GM19468 (cell line): ENCODE results near the gene C12orf60.

ENCODE experiments used
- ATAC-seq: cut with Tn5 transposase; IDR thresholded peaks from one replicate; pipeline ENCODE4 v1.9.1; 2021; ENCODE audit warnings: mild to moderate bottlenecking, moderate library complexity, moderate number of reproducible peaks; ENCODE audit not compliant: unreplicated experiment; ENCODE audit errors: extremely low read depth

The C12orf60 gene

DNA sequence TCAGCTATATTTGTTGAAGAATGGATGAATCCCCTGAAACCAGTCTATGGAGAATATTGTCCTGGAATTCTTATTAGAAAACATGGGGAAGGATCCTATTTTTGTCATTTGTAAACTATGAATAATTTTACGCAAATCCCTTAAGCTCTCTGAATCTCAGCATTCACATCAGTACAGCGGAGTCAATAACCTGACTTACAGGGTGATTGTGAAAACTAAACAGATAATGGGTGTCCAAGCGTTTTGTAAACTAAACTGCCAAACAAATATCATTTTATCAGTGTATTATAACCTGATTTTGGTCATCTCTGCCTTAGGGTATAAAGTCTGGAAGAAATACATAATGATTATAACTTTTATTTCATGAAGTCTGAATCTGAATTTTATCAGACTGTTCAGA lies 29.9 kb downstream of the C12orf60 start:
- no peak for ATAC-seq

DNA sequence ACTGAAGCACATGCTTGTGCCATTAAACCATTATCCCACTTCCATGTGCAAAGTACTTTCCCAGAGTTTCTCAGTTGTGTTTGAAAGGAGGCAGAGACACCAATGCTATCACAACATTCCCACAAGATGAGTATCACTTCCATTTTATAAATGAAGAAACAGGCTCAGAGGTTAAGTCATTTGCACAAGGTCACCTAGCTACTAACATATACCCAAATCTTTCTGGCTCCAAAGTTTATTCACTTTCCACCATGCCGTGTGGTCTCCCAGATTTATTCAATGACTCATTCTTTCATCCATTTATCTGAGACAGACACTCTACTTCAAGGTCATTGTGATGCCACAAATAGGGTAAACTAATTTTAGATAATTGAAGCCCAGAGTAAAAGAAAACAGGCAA lies 30.5 kb downstream of the C12orf60 start:
- no peak for ATAC-seq

GRCh38 chr12:14834509-14834908 lies 31.0 kb downstream of the C12orf60 start:
- no peak for ATAC-seq

DNA sequence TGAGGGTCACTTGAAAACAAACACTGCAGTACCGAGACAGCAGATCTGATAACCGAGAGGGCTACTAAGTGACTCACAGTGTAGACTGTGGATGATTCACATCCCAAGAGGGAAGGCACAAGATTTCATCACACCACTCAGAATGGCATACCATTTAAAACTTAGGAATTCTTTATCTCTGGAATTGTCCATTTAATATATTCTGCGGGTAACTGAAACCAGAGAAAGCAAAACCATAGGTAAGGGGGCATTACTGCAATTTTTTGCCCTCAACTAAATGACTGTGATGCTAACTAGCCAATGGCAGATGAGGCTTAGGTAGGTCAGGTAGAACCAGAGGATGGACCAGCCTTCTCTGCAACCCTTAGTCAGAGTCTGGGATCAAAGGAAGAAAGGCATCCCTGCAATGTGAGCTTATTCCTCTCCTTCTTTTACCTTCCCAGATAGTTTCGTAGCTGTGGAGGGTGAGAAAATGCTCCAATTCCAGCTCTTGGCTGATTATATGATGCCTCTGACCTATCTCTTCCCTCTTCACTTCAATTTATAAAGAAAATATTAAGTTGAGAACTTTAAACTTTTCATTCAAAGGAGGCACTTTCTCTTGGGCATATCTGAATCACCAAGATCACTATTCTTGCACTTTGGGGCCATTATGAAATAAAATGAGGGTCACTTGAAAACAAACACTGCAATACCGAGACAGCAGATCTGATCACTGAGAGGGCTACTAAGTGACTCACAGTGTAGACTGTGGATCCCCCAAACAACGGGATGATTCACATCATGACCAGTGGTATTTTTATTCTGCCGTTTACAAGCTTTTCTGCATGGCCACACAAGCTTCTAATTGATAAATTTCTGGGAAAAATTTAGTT lies 33.1 kb downstream of the C12orf60 start:
- ATAC-seq, result no peak

DNA sequence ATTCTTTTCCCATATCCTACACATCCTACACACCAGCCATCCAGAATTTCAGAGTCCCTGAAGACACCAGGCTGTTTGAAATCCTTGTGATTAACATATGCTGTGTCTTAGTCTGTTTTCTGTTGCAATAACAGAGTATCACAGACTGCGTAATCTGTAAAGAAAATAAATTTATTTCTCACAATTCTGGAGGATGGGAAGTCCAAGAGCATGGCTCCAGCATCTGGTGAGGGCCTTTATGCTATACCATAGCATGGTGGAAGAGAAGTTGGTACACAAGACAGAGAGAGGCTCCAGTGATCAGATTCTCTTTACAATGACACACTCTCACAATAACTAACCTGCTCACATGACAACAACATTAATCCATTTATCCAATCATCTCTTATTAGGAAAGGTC lies 35.8 kb downstream of the C12orf60 start:
- no peak for ATAC-seq

- no peak for ATAC-seq
Measured at GRCh38 chr12:14840616-14841015, 37.1 kb downstream of the C12orf60 start.

DNA sequence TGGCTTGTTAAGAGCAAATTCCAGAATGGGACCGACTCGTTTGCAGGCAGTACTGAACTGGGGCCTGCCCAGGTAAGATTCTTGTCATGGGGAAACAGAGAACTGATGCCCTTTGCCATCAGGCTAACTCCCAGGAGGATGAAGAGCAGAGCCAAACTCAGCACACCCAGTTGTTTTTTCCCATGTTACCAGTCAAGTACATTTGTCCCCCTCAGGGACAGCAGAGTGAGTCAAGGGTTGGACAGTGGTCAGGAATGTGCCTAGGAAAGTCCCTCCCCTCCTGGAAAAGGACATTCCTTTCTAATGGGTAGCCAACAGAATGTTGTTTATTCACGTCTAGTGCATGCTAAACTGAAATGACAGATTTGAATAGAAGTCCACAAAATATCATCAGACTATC lies 38.3 kb downstream of the C12orf60 start:
- no peak for ATAC-seq

DNA sequence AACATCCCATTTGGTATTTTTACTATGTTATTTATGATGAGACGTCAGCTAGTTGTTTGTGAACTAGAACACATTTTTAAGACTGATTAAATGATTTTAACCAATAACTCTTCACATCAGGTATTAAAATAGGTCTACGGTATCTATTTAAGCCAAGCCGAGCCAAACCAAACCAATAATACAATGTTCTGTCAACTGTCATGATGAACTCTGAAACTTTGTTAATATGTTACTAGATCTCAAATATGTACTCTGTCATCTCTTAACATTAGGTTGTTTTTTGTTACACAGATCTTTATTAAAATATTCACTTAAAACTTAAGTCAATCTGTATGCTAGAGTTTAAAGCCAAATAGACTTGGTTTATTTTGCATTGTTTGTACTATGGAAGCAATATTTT lies 38.8 kb downstream of the C12orf60 start:
- ATAC-seq, result no peak

DNA sequence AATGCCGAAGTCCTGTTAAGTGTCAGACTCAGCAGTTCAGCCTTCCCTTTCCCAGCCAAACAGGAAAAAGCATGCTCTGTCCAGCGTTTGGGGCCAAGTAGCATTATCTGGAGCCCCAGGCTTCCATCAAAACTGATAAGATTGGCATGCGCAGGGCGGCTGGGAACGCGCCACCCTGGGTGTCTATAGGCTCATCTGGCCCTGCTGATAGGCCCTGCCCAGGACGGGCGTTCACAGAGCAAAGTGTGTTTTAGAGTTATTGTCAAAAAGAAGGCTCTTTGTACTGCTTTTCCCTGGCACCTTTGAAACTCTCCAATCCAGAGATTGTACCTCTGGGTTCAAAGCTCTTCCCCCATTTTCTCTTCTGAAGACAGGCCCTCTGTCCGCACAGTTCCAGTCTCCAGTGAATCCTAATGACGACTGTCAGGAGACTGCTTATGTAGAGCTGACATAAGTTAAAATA lies 40.0 kb downstream of the C12orf60 start, which contains the start of gene ART4:
Gene ART4 (minus strand): TSS at position 102 of the 463 bp plus-strand sequence. CDS start 413 bp downstream, outside the sequence.
- no peak for ATAC-seq

- ATAC-seq, result no peak
Measured at GRCh38 chr12:14844401-14844800, 40.9 kb downstream of the C12orf60 start.

- ATAC-seq, result no peak
Measured at GRCh38 chr12:14845350-14845750, 41.9 kb downstream of the C12orf60 start.

DNA sequence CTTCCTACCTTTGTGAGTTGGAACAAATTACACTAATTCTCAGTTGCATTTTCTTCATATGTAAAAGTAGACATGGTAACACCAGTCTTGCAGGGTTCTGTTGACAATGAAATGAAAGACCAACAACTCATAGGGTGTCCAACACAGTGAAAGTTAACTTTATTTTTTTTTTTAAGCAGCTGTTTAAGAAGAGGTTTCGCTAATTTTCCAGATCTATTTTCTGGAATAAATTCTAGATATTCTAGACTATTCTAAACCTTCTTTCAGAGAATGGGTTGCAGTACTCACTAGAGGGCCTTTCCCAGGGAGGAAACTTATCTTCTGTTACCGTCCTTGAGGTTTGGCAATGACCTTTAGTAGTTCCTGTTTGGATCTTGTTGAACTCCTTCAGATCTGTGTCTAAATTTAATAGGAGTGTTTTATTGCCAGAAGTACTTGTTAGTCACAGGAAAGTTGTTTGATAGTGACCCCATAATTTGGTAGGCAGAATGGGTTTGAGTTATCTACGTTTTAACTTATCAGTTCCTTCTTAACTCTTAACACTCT lies 42.6 kb downstream of the C12orf60 start:
- no peak for ATAC-seq

DNA sequence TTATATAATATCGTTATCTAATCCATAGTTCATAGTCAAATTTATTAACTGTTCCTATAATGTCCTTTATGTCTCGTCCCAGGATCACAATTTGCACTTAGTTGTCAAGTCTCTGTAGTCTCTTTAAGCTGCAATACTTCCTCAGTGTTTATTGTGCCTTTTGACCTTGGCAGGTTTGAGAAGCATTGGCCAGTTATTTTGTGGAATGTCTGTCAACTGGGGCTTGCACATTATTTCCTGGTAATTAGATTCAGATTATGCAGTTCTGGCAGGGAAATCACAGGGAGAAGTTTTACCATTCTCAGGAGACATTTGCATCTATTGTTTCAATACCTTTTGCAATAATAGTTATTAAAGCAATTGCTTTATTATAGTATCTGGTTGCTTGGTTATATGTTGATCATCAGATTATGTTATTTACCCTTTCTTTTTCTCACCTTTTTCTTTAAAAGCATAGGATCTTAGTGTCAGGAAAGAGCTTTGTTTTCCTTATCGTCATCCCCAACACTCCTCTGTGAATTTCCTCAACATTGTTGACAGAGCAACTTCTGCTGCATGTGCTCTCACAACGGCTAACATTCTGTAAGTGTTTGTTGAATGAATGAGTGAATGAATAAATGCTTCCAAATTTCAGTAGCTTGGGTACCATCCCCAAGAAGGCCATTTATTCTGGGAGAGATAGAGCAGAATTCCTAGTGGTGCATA lies 43.6 kb downstream of the C12orf60 start:
- no peak for ATAC-seq

GRCh38 chr12:14849661-14850060 lies 46.2 kb downstream of the C12orf60 start:
- no peak for ATAC-seq

DNA sequence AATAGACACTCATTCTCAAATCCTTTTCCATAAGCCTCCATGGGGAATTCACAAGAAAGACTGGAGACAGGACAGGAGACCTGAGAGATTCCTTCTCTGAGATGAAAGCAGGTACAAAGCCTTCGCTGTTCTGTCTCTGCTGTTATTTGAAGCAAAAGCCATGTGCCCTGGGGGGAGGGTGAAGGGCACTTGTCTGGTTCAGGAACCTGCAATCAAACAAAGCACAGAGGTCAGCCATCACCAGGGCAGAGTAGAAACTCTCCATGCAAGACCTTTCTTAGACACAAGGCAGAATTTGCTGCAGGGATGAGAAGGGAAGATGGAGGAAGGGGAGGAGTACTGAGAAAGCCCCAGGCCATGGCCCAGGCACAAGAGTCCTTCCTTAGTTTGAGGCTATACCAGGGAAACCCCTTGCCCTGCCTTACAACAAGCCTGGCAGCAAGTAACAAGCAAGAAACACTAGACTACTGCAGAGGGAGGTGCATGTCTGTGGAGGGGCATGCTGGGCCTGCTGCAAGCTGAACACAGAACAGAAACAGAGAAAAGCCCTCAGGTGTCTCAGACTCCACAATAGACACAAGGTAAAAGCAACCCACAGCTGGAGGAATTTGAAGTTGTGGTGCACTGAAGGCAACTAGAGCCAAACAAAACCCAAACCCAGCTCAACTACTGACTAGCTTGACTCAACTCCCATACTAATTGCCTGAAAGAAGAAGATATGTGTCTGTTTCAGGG lies 47.6 kb downstream of the C12orf60 start:
- no peak for ATAC-seq

GRCh38 chr12:14852880-14853279 lies 49.4 kb downstream of the C12orf60 start:
- no peak for ATAC-seq

- no peak for ATAC-seq
Measured at GRCh38 chr12:14853961-14854360, 50.5 kb downstream of the C12orf60 start.

- ATAC-seq, result no peak
Measured at GRCh38 chr12:14854586-14855183, 51.2 kb downstream of the C12orf60 start.

DNA sequence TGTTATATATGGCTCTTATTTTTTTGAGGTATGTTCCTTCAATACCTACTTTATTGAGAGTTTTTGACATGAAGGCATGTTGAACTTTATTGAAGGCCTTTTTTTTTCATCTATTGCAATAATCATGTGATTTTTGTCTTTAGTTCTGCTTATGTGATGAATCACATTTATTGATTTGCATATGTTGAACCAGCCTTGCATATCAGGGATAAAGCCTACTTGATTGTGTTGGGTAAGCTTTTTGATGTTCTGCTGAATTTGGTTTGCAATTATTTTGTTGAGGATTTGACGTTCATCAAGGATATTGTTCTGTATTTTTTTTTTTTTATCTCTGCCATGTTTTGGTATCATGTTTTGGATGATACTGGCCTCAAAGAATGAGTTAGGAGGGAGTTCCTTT lies 55.0 kb downstream of the C12orf60 start:
- ATAC-seq, result no peak

DNA sequence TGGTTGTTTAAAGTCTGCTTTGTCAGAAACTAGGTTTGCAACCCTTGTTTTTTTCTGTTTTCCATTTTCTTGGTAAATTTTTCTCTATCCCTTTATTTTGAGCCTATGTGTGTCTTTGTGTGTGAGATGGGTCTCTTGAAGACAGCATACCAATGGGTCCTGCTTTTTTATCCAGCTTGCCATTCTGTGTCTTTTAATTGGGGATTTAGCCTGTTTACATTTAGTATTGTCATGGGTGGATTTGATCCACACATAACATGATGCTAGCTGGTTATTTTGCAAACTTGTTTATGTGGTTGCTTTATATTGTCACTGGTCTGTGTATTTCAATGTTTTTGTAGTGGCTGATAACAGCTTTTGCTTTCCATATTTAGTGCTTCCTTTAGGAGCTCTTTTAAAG lies 57.0 kb downstream of the C12orf60 start:
- no peak for ATAC-seq
